Measurements from ENCODE around the gene FAM25A. TPM values are rescaled to one million over a fixed set of nuclear protein-coding genes. Genes with fewer than 3 reads are reported as not detected.
"Not testable (repeated sequence)": the region's sequence is repeated elsewhere in the genome, so short reads cannot be mapped to it uniquely, and the experiment has no call there.

FAM25A gene
- total and polyA plus RNA-seq, 2 experiments from 2014 or later = not detected

DNA sequence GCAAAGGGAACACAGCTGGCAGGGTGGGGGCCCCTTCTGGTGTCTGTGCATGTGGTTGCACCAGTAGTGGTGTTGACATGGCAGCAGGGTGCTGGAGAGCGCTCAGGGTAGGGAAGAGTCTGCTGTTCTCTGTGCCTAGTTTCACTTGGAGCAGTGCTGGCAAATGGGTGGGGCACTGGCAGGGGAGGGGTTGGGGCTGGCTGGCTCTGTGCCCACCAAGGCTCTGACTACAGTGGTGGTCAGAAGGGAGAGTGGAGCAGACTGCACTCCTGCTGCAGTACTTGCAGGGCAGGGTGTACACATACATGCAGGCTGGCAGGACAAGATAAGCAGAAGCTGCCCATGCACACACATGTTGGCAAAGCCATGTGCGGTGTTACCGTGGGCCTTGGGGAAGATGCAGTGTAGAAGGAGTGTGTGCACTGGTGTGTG is 18.2 kb downstream of the FAM25A start:
- H3K27ac ChIP-seq = no peak overlapping the region
- 97% methylated on average over 3 of the region's 3 CpGs for WGBS (ENCODE audit: low lambda C conversion rate, missing lambda C conversion rate)

DNA sequence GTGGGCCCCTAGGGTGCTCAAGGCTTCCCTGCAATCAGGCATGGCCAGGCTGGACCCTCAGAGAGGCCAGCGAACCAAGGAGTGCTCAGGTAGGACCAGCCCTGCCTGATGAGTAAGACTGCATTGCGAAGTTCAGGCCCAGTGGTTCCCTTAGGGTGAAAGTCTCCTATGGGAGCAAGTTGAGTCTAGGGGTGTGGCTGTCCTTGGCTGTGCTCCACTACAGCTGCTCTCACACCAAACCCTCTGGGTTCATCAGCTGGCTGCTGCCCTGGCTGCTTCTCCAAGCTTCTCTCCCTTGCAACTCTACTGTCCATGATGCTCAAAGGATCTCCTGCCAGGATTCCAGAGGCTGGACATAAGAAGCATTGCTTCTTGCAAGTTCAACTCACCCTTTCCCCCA is 18.7 kb downstream of the FAM25A start:
- Histone ChIP-seq H3K9me2 (replicated peaks; ENCODE audit: insufficient read depth) (no peaks in the 10 kb centered on the region), H3K4me3 (no peak overlapping the region), H3K27me3 (no peaks in the 10 kb centered on the region), H3K79me2 (no peaks in the 10 kb centered on the region), H4K20me1 (ENCODE audit: insufficient read depth, poor library complexity, severe bottlenecking) (no peaks in the 10 kb centered on the region), H3K4me2 (no peak overlapping the region), H3K36me3 (replicated peaks; ENCODE audit: insufficient read depth, low read depth) (no peaks in the 10 kb centered on the region), H3K4me1 (ENCODE audit: insufficient read depth) (no peaks in the 10 kb centered on the region), H2AFZ (no peak overlapping the region), H3K9me3 (ENCODE audit: low read depth) (no peaks in the 10 kb centered on the region), H3K27ac (no peak overlapping the region)
- DNase-seq (ENCODE audit: low spot score) = no peak
- WGBS (ENCODE audit: low lambda C conversion rate, missing lambda C conversion rate) = 90% methylated on average over 2 of the region's 2 CpGs
- TF ChIP-seq EZH2 (IDR thresholded peaks at IDR 0.05; ENCODE audit: borderline replicate concordance) (no peak), EZH2phosphoT487 (IDR thresholded peaks at IDR 0.05; ENCODE audit: low read depth, severe bottlenecking, unreplicated experiment) (no peak)
- TF ChIP-seq, protein P1, sequence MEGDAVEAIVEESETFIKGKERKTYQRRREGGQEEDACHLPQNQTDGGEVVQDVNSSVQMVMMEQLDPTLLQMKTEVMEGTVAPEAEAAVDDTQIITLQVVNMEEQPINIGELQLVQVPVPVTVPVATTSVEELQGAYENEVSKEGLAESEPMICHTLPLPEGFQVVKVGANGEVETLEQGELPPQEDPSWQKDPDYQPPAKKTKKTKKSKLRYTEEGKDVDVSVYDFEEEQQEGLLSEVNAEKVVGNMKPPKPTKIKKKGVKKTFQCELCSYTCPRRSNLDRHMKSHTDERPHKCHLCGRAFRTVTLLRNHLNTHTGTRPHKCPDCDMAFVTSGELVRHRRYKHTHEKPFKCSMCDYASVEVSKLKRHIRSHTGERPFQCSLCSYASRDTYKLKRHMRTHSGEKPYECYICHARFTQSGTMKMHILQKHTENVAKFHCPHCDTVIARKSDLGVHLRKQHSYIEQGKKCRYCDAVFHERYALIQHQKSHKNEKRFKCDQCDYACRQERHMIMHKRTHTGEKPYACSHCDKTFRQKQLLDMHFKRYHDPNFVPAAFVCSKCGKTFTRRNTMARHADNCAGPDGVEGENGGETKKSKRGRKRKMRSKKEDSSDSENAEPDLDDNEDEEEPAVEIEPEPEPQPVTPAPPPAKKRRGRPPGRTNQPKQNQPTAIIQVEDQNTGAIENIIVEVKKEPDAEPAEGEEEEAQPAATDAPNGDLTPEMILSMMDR (IDR thresholded peaks at IDR 0.05; ENCODE audit: poor library complexity) = no peak

More for the DNA sequence above, 18.2 kb downstream of the FAM25A start:
- Histone ChIP-seq H3K4me2 (no peak overlapping the region), H3K9me3 (ENCODE audit: low read depth) (no peaks in the 10 kb centered on the region), H4K20me1 (ENCODE audit: insufficient read depth, poor library complexity, severe bottlenecking) (no peaks in the 10 kb centered on the region), H3K36me3 (replicated peaks; ENCODE audit: insufficient read depth, low read depth) (no peaks in the 10 kb centered on the region), H3K27me3 (no peaks in the 10 kb centered on the region), H3K9me2 (replicated peaks; ENCODE audit: insufficient read depth) (no peaks in the 10 kb centered on the region), H2AFZ (no peak overlapping the region), H3K4me3 (no peak overlapping the region), H3K79me2 (no peaks in the 10 kb centered on the region), H3K4me1 (ENCODE audit: insufficient read depth) (no peaks in the 10 kb centered on the region)
- no peak for DNase-seq (ENCODE audit: low spot score)
- TF ChIP-seq EZH2phosphoT487 (IDR thresholded peaks at IDR 0.05; ENCODE audit: low read depth, severe bottlenecking, unreplicated experiment) (no peak), EZH2 (IDR thresholded peaks at IDR 0.05; ENCODE audit: borderline replicate concordance) (no peak)
- TF ChIP-seq, protein P1 (IDR thresholded peaks at IDR 0.05; ENCODE audit: poor library complexity) = no peak

DNA sequence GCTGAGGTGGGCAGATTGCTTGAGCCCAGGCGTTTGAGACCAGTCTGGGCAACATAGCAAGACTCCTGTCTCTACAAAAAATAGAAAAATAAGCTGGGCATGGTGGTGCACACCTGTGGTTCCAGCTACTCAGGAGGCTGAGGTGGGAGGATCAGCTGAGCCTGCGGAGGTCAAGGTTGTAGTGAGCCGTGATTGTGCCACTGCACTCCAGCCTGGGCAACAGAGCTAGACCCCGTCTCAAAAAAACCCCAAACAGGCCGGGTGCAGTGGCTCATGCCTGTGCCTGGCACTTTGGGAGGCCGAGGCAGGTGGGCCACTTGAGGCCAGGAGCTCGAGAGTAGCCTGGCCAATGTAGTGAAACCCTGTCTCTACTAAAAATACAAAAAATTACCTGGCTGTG is 23.5 kb downstream of the FAM25A start:
- H3K4me3 ChIP-seq; H4K20me1 ChIP-seq (ENCODE audit: insufficient read depth, poor library complexity, severe bottlenecking); H3K9me2 ChIP-seq (replicated peaks; ENCODE audit: insufficient read depth); H3K27ac ChIP-seq; H3K36me3 ChIP-seq (replicated peaks; ENCODE audit: insufficient read depth, low read depth); H3K4me1 ChIP-seq (ENCODE audit: insufficient read depth); H3K9me3 ChIP-seq (ENCODE audit: low read depth); H3K27me3 ChIP-seq; H2AFZ ChIP-seq; H3K79me2 ChIP-seq; H3K4me2 ChIP-seq; DNase-seq (ENCODE audit: low spot score): not testable (repeated sequence)
- WGBS (ENCODE audit: low lambda C conversion rate, missing lambda C conversion rate) = 97% methylated on average over 7 of the region's 7 CpGs

DNA sequence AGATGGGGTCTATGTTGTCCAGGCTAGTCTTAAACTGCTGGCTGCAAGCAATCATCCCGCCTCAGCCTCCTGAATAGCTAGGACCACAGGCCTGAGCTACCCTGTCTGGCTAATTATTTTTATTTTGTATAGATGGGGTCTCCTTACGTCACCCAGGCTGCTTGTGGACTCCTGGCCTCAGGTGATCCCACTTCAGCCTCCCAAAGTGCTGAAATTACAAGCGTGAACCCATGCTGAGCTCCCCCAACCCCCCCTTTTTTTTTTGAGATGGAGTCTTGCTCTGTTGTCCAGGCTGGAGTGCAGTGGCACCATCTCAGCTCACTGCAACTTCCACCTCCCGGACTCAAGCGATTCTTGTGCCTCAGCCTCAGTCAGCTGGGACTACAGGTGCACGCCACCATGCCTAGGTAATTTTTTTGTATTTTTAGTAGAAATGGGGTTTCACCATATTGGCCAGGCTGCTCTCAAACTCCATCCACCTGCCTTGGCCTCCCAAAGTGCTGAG is 25.4 kb downstream of the FAM25A start:
- WGBS (ENCODE audit: low lambda C conversion rate, missing lambda C conversion rate) = 81% methylated on average over 6 of the region's 6 CpGs
- H3K9me3 ChIP-seq (ENCODE audit: low read depth) = no peaks in the 10 kb centered on the region
- H3K27me3 ChIP-seq = no peaks in the 10 kb centered on the region
- no peak overlapping the region for H3K4me3 ChIP-seq
- no peaks in the 10 kb centered on the region for H3K79me2 ChIP-seq
- DNase-seq (ENCODE audit: low spot score) = no peak
- H3K9me2 ChIP-seq (replicated peaks; ENCODE audit: insufficient read depth) = no peaks in the 10 kb centered on the region
- no peak overlapping the region for H3K27ac ChIP-seq
- H3K4me2 ChIP-seq = no peak overlapping the region
- H3K4me1 ChIP-seq (ENCODE audit: insufficient read depth) = no peaks in the 10 kb centered on the region
- TF ChIP-seq, protein P1 (IDR thresholded peaks at IDR 0.05; ENCODE audit: poor library complexity) = no peak
- no peak for TF ChIP-seq EZH2phosphoT487 (IDR thresholded peaks at IDR 0.05; ENCODE audit: low read depth, severe bottlenecking, unreplicated experiment)
- TF ChIP-seq EZH2 (IDR thresholded peaks at IDR 0.05; ENCODE audit: borderline replicate concordance) = no peak
- H3K36me3 ChIP-seq (replicated peaks; ENCODE audit: insufficient read depth, low read depth) = no peaks in the 10 kb centered on the region
- H4K20me1 ChIP-seq (ENCODE audit: insufficient read depth, poor library complexity, severe bottlenecking) = no peaks in the 10 kb centered on the region
- no peak overlapping the region for H2AFZ ChIP-seq

Measured in hepatocyte (in vitro differentiated cells).